Amygdala (tissue), 56 donors: ENCODE measurements around the gene IFI27L1.

Experiments
- DNase-seq, 56 donors: peaks; one replicate each; lab custom pipeline; 2025; lab: John Stamatoyannopoulos, UW

Gene IFI27L1, protein sequence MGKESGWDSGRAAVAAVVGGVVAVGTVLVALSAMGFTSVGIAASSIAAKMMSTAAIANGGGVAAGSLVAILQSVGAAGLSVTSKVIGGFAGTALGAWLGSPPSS

DNA sequence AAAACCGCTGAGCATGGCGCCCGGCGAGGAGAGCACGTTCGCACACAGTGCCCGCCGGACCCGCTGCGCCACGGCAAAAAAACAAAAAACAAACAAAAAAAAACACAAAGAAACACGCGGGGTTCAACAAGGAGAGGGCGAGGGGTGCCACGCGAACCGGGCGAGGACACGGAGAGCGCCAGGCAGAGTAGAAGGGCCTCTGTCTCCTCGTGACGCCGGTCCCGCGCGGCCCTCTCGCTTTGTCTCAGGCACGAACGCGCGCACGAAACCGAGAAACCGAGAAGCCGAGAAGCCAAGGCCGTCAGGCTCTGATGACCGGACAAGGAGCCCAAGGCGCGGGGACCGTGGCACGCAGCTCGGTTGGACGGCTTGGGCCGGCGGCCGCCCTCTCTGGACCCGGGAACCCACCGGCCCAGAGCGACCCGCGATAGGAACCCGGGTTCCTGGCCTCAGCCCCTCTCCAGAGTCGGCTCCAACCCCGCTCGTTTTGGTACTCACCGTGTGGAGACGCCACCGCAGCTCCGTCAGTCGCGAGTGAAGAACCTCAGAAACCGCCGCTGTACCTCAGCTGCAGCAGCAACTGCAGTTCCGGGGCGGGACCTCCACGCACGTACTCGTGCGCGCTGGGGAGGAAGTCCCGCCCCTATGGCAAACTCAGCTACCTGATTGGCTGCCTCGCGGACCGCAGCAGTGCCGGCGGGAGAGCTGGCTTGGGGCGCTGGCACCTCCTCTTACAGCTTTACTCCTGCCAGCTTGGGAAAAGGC, at the start of gene IFI27L1, which contains the start of gene DDX24:
Gene IFI27L1 (plus strand): TSS at position 690 of the 765 bp plus-strand sequence. CDS start 15,628 bp downstream, outside the sequence.
Gene DDX24 (minus strand): TSS at position 582 of the 765 bp plus-strand sequence. CDS start 1,460 bp downstream, outside the sequence.
- DNase-seq, result peak; percentile 34 to 97 (median 88)

DNA sequence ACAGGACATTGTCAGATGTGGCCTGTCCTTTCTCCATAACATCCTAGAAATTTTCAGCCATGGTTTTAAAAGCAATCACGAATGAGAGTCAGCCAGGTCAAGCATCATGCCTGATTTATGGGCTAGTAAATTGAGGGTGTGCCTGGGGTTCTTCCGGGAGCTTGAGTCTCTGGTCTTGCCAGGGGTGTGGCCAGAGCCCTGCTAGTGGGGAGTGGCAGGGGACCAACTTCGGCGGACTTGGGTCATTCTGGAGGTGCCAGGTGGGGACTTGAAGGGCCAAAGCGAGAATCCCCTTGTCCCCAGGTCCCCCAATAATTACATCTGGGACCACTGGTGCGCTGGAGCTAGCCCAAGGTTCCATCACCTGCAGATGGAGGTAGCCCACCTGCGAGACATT, 49.2 kb upstream of the IFI27L1 start:
- no peak for DNase-seq

DNA sequence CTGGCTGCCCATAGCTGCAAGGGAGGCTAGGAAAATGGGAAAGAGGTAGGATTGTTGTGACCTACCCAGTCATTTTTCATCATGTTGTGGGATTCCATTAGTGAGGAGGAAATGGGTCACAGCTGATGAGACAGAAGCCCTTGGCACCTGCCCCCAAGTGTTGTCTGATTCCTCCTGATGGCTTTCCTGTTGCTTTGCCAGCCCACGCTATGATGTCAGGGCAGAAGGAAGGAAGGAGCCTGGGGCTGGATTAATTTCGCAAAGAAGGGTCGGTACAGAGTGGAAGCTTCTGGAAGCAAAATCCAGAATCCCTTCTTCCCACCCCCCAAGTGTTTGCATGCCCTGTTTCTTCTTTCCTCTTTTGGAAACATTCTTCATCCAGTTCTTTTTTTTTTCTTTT, 46.2 kb upstream of the IFI27L1 start:
- DNase-seq, result no peak

DNA sequence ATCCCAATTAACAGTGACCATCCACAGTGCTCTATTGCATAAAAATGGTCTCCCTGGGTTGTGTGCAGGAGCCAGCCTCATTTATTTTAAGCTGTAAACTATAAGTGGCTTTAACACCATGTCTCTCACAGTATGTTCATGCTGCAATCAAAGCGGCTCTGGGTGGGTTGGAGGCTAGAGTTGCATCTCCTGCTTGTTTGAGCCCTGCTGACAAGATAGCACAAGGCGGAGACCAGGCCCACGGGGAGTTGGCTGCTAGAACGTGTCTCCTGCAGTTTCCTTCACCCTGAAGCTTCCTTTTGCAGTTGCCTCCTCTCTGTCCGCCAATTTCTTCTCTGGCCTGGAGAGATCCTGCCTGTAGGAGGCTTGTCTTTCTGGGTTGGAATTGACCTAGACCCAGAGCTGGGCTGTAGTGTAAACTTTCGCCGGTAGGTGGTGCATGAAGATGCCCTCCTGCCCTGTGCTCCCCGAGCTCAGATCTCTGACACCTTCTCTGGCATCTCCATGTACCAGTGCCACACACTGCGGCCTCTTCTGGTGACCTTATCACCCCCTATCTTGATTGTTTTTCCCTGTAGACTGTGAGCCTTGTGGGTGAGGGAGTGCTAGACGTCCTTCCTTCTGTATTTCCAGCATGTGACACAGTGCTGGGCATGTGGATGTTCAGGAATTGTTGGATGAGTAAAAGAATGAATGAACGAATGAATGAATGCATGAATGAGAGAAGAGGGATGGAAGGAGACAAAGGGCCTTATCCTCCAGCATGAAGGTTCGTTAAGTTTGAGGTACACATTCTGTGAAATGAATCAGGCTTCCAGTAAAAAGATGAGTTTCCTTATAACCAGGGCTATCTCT, 44.6 kb upstream of the IFI27L1 start:
- peak in 31 of 56 donors; percentile 10 to 72 (median 34) for DNase-seq

DNA sequence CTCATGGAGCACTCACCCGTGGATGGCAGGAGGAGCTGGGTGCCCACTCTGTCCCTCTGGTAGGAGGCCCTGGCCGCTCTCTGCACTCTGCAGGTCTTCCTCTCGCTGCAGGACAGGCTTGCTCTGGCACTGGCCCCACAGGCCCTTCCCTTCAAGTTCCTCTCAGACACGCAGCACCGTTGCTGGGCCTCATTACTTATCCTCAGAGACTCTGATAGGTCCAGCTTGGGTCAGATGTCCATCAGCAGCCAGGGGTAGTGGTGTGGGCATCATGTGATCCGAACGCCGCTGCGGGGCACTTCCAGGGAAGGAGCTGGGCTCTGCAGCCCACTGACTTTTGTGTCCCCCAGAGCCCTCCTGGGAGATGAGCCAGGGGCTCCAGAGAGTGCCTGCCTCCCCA, 43.2 kb upstream of the IFI27L1 start:
- no peak for DNase-seq

DNA sequence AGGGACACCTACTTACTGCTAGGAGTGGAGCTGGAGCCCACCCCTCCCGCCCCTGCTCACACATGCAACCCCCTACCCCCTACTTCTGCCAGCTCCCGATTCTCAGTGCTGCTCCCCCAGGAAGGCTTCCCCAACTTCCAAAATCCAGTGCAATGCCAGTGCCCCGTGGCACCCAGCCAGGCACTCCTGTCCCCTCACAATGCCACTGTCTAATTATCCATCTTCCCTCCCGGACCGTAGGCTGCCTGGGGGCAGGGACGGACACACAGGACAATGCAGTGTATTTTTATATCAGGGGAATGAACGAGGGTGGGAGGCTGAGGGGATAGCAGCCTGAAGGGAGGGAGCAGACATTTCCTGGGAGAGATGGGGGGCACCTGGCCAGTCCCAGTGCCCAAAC, 42.6 kb upstream of the IFI27L1 start:
- no peak for DNase-seq

DNA sequence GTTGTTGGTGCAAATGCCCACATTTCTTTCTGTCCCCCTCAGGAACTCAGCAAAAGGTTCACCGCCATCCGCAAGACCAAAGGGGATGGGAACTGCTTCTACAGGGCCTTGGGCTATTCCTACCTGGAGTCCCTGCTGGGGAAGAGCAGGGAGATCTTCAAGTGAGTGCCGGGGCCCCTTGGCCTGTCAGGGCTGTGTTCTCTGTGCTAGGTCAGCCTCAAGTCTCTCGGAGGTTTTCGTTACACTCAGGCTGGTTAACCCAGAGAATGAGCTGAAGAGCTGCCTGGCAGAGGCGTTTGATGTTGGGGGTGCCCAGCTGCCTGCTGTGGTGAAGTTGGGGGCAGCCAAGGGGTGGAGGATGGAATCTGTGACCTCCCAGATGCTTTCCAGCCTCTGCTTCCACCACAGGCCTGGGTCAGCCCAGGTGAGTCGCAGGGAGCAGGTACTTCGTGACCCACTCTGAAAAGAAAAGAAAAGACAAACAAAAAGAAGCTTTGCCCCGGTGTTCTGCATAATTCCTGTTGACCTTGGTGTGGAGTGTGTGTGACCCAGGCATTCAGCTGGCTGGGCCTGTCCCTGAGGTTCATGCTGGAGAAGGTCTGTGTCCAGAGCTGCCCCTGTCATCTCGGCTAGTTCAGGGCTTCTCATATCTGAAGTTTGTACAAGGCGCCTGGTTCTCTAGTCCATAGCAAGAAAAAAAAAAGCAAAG, 42.0 kb upstream of the IFI27L1 start:
- DNase-seq, result no peak

DNA sequence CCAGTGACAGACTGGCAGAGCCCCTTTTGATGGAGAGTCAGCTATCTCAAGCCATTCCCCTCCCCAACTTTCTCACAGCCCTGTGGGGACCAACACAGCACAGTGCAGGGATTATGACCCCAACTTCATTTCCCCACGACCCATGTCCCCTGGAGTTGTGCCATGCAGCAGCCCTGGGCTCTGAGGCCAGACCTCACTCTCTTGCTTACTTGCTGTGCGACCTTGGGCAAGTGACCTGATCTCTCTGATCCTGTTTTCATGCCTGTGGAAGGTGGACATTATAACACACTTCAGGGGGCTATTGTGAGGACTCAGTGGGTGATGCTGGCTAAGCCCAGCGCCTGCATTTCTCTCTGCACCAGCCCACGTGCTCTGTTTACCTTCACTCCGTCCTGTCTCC, 40.9 kb upstream of the IFI27L1 start:
- no peak for DNase-seq

DNA sequence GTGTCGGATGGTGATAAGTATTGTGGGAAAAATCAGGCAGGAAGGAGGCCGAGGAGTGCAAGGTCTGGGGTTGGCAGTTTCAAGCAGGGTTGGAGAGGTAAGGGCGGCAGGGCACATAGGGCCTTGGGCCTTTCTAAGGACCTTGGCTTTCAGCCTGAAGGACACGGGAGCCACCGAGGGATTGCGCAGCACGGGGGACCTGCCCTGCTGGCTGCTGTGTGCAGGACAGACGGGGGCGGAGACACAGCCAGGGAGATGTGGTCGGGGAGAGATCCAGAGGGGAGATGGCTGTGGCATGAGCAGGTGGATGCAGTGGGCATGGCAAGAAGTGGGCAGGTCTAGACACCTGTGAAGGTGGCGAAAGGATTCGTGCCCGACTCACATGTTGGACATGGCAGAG, 40.3 kb upstream of the IFI27L1 start:
- DNase-seq, result no peak

DNA sequence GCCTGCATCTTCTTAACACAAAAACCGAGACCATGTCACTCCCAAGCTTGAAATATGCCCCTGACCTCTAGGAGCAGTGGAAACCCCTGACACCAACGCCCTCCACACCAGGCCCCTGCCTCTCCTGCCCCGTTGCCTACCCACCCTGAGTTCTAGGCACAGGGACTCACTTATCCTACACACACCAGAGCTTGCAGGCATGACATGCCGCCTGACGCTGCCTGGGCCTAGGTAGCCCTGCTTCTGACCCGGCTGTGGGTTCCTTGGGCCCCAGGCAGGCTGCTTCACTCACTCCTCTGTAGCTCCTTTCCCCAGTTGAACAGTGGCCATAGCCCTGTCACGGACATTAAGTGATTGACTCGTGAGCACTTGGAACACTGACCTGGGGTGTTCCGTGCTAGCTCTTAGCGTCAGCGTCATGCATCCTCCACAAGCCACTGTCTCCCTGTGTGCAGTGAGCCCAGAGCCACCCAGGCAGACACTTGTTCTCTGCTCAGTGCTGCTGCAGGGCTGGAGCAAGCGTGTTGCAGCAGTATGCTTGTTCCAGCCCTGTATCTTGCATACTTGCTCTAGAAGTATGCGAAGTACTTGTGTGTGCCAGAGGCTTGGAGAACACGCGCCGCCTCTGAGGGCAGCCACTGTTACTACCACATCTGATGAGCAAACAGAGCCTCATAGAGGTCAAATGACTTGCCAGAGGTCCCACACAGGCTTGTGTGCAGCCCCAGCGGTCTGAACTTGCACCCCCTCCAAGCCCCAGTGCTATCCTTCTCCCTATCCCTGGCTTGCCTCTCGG, 39.4 kb upstream of the IFI27L1 start:
- DNase-seq, result peak in 2 of 56 donors; percentile 24 to 32

DNA sequence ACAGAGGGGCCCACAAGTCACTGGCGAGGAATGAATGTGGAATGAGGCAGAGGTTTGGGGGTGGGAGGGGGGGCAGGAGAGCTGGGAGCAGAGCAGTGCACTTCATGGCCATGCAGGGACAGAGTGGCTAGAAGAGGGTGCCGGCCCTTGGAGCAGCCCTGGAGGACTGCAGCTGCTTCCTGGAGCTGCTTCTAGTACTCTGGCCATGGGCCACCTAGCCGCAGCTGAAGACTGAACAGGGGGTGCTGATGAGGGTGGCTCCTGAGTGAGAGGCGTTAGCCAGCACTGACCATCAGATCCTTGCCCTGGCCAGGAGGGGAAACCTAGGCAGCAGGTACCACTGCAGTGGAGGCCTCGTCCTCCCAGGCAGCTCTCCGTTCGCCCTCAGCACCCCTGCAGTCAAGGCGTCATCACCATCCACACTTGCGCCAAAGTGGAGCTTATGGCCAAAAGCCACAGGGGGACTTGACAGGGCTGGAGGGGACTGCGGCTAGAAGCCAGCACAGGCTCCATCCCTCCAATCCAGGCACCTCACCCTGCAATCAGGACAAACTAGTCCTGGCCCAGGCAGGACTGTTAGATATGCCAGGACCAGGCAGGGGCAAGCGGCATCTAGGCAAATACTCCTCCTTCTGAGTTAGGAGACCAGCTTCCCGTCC, 38.5 kb upstream of the IFI27L1 start:
- no peak for DNase-seq

DNA sequence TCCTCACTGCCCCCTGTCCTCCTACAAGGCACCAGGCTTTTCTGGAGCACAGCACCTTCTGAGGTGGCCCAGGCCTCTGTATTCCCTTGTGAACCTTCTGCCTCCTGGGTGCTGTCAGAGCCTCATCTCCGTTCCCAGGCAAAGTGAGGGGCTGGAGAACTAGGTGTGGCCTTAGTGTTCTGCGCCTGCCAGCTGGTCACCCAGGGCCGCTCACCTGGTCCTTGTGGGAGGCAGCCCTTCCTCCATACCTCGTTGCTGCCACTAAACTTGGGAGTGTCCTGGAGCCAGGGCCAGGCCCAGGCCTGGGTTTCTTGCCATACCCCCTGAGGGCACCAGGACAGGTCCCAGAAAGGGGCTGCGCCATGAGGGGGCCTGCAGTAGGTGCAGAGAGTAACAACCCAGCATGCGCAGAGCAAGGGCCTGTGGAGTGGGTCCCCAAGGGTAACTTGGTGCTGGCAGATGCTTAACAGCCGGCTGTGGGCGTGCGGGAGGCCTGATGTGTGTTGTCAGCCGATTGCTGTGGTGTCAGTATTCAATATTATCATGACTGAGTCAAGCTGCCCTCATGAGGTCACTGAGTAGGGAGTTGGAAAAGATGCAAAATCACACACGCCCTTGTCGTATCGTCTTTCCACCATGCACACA, 37.9 kb upstream of the IFI27L1 start:
- no peak for DNase-seq

DNA sequence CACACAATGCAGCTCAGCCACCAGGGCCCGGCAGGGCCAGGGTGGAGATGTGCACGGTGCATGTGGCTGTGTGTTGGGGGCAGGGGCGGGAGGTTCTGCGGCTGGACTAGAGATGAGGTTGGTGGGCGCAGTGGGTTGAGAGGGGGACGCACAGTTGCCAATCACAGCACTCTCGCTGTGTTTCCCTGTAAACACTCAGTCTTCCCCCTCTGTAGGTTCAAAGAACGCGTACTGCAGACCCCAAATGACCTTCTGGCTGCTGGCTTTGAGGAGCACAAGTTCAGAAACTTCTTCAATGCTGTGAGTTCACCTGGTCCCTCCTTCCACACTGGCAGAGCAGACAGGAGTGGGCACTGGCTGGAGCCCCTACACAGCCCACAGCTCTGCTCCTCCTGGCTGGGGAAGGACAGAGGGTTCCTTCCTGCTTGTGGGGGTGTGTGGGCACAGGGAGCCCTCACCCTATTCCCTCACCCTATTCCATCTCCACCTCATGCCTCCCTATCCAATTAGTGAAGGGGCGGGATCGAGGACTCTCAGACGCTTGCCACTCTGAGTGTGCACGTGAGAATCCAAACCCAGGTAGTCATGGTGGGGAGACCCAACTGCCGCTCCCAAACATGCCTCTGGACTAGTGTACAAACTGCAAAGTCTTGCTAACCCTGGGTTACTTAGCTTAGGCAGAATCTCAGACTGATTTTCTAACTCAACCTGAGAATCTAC, 37.2 kb upstream of the IFI27L1 start:
- DNase-seq, result no peak

DNA sequence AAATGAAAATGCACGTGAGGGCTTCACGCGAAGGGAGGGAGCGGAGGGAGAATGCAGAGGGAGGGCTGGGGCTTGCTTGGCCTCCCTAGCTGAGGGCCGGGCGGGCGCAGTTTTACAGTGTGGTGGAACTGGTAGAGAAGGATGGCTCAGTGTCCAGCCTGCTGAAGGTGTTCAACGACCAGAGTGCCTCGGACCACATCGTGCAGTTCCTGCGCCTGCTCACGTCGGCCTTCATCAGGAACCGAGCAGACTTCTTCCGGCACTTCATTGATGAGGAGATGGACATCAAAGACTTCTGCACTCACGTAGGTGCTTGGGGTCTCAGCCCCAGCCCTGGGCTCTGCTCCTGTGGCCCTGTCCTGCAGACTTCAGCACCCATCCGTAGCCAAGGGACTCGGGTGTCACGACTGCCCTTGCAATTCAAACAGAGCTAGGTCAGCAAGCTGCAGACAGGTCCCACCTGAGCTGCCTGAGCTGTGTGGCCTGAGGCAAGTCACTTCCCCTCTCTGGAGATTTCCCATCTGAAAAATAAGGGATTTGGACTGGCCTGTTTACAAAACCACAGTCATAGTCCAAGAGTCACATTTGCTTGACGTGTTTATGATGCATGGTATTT, 36.5 kb upstream of the IFI27L1 start:
- DNase-seq, result no peak

DNA sequence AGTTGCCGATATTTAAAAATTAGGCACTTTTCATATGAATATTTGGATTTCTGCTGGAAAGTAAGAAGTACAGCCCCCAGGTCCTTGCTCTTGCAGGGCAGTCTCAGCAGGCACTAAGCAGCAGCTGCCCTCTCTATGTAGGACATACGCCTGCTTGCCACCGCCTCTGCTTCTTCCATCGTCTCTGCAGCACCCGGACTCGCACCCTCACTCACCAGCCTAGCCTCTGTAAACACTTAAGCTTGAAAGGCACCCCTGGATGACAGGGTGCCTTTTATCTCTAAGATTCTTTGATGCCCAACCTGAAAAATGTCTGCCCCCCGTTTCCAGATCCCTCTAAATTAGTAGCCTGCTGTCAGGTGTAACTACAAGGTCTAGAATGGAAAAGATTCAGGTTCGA, 36.0 kb upstream of the IFI27L1 start:
- no peak for DNase-seq

DNA sequence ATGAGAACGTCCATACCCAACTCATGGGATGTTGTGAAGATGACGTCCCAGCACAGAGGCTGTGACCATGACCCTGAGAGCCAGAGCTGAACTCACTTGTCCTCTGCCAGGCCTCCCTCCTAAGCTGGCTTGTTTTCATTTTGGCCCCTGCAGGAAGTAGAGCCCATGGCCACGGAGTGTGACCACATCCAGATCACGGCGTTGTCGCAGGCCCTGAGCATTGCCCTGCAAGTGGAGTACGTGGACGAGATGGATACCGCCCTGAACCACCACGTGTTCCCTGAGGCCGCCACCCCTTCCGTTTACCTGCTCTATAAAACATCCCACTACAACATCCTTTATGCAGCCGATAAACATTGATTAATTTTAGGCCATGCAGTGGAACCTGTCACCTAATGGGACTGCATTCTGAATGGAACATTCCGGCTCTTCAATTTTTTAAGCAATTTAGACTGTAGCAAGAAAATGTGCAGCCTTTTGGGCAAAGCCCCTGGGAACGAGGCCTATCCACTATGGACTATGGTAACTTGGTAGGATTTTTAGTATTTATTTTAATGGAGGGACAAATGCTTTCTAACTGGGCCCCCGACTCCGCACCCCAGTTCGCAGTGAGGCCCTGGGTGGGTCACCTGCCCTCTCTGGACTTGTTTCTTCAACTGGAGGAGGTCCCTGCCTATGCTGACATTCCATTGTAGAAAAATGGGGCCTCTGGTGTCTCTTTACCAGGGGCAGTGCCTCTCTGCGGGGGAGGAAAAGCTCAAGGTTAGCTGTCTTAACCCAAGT, 35.4 kb upstream of the IFI27L1 start:
- DNase-seq, result no peak

DNA sequence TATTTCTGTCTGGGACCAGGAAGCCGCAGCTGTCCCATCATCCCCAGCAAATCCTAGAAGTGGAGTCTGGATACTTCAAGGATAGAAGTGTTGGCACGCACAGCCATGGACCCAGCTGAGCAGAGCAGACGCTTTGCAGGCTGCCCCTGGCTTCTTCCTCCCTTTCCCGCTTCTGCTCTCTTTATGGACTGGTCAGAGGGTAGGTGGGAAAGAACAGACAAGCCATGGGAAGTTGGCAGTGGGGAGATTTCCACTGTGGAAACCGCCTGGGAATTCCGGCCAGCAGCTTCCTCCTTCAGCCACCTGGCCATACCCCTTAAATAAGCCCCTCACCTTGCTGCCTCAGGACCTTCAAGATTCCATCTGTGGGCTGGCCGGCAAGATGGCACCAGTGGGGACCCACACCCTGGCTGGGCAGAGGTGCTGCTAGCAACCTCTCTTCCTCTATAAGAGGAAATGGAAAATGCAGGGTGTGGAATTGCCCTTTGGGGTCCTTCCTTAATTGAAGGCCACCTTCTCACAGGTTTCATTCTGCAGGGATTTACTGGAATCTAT, 34.3 kb upstream of the IFI27L1 start:
- no peak for DNase-seq
